ENCODE data around the gene SGMS1.

The SGMS1 gene

DNA sequence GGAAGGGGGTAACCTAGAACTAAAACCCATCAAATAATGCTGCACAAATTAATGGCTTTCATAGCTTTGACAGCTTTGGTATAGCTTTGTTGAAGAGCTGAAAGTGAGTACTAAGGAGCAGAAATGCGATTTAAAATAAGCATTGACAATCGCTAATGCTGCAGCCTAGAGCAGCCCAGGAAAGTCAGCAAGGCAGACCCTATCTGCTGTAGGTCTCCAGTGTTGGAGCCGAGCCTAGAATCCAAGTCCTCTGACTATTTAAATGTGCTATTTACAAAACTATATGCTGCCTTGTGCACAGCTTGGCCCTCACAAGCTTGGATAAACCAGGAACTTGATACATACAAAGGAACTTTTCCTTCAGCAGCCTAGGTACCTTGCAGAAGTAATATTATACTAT lies 307.6 kb downstream of the SGMS1 start:
- DNase-seq (ENCODE audit: extremely low read depth, low read depth), result no peak
- TF ChIP-seq, protein P1, sequence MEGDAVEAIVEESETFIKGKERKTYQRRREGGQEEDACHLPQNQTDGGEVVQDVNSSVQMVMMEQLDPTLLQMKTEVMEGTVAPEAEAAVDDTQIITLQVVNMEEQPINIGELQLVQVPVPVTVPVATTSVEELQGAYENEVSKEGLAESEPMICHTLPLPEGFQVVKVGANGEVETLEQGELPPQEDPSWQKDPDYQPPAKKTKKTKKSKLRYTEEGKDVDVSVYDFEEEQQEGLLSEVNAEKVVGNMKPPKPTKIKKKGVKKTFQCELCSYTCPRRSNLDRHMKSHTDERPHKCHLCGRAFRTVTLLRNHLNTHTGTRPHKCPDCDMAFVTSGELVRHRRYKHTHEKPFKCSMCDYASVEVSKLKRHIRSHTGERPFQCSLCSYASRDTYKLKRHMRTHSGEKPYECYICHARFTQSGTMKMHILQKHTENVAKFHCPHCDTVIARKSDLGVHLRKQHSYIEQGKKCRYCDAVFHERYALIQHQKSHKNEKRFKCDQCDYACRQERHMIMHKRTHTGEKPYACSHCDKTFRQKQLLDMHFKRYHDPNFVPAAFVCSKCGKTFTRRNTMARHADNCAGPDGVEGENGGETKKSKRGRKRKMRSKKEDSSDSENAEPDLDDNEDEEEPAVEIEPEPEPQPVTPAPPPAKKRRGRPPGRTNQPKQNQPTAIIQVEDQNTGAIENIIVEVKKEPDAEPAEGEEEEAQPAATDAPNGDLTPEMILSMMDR (IDR thresholded peaks at IDR 0.05; ENCODE audit: low read depth, low read length, missing control alignments), result no peak
- no peak overlapping the region for H3K4me3 ChIP-seq (replicated peaks; ENCODE audit: low read depth, low read length)

GRCh38 chr10:50315424-50315823 lies 308.3 kb downstream of the SGMS1 start:
- H3K4me3 ChIP-seq (replicated peaks; ENCODE audit: low read depth, low read length), result no peak overlapping the region
- no peak for DNase-seq (ENCODE audit: extremely low read depth, low read depth)
- TF ChIP-seq, protein P1 (IDR thresholded peaks at IDR 0.05; ENCODE audit: low read depth, low read length, missing control alignments), result no peak

GRCh38 chr10:50314169-50315071 lies 309.3 kb downstream of the SGMS1 start:
- TF ChIP-seq, protein P1 (IDR thresholded peaks at IDR 0.05; ENCODE audit: low read depth, low read length, missing control alignments), result no peak
- DNase-seq (ENCODE audit: extremely low read depth, low read depth), result no peak
- no peak overlapping the region for H3K4me3 ChIP-seq (replicated peaks; ENCODE audit: low read depth, low read length)

- TF ChIP-seq, protein P1 (IDR thresholded peaks at IDR 0.05; ENCODE audit: low read depth, low read length, missing control alignments), result no peak
- no peak overlapping the region for H3K4me3 ChIP-seq (replicated peaks; ENCODE audit: low read depth, low read length)
- DNase-seq (ENCODE audit: extremely low read depth, low read depth), result no peak
Observed at GRCh38 chr10:50312464-50313437, 311.0 kb downstream of the SGMS1 start.

GRCh38 chr10:50310560-50311174 lies 313.1 kb downstream of the SGMS1 start:
- TF ChIP-seq, protein P1 (IDR thresholded peaks at IDR 0.05; ENCODE audit: low read depth, low read length, missing control alignments), result peak; percentile 57
- no peak overlapping the region for H3K4me3 ChIP-seq (replicated peaks; ENCODE audit: low read depth, low read length)
- DNase-seq (ENCODE audit: extremely low read depth, low read depth), result no peak

- DNase-seq (ENCODE audit: extremely low read depth, low read depth), result no peak
- H3K4me3 ChIP-seq (replicated peaks; ENCODE audit: low read depth, low read length), result no peak overlapping the region
- TF ChIP-seq, protein P1 (IDR thresholded peaks at IDR 0.05; ENCODE audit: low read depth, low read length, missing control alignments), result no peak
Observed at GRCh38 chr10:50309342-50309741, 314.4 kb downstream of the SGMS1 start.

Data from HFF-Myc (cell line).